NCI-H774 (cell line): ENCODE data around the gene ANXA6.
"Not testable (repeated sequence)": the region's sequence is repeated elsewhere in the genome, so short reads cannot be mapped to it uniquely, and the experiment has no call there.

Source experiments
- DNase-seq: peaks from one replicate; lab custom pipeline; 2025; lab: John Stamatoyannopoulos, UW

The ANXA6 gene

GRCh38 chr5:151157426-151158286 lies at the start of gene ANXA6:
ANXA6 (minus strand) TSS chr5:151157779; CDS start chr5:151147901, 9,878 bp downstream.
- peak; percentile 0 for DNase-seq

- DNase-seq = no peak
Measured at GRCh38 chr5:151205411-151205810, 47.8 kb upstream of the ANXA6 start.

DNA sequence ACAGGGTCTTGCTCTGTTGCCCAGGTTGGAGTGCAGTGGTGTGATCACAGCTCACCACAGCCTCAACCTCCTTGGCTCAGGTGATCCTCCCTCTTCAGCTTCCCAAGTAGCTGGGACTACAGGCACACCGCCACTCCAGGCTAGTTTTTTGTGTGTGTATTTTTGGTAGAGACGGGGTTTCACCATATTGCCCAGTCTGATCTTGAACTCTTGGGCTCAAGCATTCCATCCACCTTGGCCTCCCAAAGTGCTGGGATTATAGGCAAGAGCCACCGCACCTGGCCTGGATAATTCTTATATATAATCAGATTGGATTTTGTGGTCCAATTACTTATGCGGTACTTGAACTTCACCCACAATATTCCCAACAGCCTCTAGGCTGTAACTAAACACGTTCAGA lies 46.5 kb upstream of the ANXA6 start:
- no peak for DNase-seq

- DNase-seq = no peak
Measured at GRCh38 chr5:151202381-151203139, 45.0 kb upstream of the ANXA6 start.

- no peak for DNase-seq
Measured at GRCh38 chr5:151200913-151201595, 43.5 kb upstream of the ANXA6 start.

DNA sequence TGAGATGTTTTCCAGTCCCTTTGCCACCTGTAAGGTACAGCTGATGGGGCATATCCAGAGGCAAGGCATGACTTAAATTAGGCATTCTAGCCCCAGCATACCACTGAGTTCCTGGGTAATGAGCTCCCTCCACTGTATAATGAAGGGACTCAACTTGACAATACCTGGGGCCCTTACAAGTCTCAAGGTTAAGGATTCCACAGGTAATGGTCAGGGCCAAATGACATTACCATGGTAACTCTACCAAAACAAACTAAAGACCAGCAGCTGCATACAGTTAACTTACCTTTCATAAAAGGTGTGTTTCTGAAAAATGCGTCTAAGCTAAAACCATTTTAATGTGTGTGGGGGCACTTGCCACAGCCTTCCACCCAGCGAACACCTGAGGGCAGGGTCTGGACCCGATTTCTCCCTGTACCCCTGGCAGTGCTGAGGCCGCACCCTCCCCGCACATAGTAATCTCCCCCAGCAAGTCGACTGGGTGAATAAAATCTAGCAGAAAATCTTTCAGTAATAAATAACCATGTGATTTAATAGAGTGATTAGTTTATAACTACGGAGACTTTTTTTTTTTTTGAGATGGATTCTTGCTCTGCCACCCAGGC lies 42.1 kb upstream of the ANXA6 start:
- DNase-seq = no peak

GRCh38 chr5:151198861-151199260 lies 41.3 kb upstream of the ANXA6 start:
- no peak for DNase-seq

GRCh38 chr5:151197291-151197600 lies 39.7 kb upstream of the ANXA6 start:
- DNase-seq = not testable (repeated sequence)

DNA sequence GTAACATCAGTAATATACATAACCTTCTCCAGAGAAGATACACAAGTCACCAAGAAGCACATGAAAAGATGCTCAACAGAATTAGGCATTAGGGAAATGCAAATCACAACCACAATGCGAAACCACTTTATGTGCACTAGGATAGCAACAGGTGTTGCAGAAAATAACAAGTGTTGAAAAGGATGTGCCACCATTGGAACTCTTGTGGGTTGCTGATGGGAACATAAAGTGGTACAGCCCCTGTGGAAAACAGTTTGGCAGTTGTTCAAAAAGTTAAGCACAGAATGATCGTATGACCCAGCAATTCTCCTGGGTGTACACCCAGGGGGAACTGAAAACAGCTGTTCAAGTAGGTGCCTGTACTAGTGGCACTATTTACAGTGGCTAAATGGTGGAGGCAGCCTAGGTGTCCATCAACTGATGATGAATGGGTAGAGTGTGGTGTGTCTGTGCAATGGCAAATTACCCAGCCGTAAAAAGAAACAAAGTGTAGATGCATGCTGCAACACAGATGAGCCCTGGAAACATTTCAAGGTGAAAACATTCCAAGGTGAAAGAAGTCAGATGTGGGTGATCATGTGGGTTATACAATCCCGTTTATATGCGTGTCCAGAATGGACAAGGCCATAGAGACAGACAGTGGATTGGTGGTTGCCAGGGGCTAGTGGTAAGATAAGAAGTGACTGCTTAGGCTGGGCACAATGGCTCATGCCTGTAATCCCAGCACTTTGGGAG lies 39.1 kb upstream of the ANXA6 start:
- no peak for DNase-seq

- DNase-seq = no peak
Measured at GRCh38 chr5:151195622-151196021, 38.0 kb upstream of the ANXA6 start.

DNA sequence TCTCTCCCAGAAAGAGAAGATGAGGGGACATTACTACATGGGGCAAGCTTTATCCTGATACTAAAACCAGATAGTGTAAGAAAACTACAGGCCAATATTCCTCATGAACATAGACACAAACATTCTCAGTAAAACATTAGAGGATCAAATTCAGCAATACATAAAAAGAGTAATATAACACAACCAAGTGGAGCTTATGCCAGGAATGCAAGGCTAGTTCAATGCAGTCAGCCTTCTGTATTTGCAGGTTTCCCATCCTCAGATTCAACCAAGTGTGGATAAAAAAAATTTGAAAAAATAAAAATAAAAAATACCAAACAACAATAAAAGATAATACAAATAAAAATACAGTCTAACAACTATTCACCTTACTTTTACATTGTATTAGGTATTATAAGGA lies 35.0 kb upstream of the ANXA6 start:
- DNase-seq = no peak

DNA sequence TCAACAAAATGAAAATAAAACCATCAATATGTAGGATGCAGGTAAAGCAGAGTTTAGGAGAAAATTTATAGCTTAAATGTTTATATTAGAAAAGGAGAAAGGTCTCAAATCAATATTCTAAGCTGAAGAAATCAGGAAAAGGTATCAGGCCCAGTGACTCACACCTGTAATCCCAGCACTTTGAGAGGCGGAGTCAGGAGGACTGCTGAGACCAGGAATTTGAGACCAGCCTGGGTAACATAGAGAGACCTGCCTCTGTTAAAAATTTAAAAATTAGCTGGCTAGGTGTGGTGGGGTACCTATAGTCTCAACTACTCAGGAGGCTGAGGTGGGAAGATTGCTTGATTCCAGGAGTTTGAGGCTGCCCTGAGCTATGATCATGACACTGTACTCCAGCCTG lies 34.1 kb upstream of the ANXA6 start:
- DNase-seq = no peak

- no peak for DNase-seq
Measured at GRCh38 chr5:151189151-151189550, 31.6 kb upstream of the ANXA6 start.

- DNase-seq = no peak
Measured at GRCh38 chr5:151186538-151186937, 29.0 kb upstream of the ANXA6 start.

GRCh38 chr5:151186052-151186451 lies 28.5 kb upstream of the ANXA6 start:
- DNase-seq = no peak

- no peak for DNase-seq
Measured at GRCh38 chr5:151184316-151185042, 26.9 kb upstream of the ANXA6 start.

DNA sequence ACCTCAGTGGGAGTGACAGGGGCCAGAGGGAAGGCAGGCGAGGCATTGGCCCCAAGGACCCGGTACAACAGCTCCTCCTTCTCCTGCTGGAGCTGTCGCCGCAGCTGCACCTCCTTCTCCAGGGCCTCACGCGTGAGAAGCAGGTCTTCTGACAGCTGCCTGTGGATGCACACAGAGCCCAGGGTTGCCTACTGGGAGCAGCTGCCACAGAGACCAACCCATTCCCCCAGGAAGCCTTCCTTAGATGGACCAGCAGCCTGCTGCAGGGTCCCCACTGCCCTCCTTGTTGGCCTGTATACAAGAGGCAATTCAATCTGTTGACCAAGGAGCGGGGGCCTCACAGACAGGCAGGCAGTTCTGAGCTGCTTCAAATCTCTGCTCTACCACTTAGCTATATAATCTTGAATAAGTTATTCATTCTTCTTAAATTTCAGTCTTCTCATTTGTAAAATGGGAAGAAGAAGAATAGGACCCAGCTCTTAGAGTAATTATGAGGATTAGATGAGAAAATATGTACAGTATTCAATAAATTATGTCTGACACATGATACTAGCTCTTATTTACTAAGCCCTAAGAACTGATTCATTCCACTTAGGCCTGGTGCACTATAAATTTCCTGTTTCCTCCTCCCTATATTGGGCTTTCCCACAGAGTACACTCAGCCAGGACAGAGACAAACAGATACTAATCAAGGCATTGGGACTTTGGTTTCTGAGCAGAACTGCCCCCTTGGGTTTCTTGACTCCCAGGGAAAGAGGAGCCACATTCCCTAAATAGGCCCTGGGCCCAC lies 26.1 kb upstream of the ANXA6 start:
- DNase-seq = no peak

DNA sequence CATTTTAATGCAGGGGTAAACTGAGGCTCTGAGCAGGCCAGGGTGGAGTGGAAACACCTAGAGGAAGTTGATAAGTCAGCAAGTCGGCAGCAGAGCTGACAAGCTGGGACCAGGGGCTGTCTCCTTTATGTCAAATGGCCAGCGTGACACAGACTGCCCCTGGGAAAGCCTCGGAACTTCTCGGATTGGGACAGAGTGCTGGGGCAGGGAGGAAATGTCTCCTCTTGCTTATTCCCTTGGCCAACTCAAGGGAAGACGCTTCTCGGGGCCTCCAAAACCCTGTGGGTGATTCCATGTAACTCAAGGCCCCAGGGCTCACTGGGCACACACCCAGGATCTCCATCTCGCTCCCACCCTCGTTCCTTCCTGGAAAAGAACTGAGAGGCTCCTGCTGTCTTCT lies 25.4 kb upstream of the ANXA6 start:
- no peak for DNase-seq

DNA sequence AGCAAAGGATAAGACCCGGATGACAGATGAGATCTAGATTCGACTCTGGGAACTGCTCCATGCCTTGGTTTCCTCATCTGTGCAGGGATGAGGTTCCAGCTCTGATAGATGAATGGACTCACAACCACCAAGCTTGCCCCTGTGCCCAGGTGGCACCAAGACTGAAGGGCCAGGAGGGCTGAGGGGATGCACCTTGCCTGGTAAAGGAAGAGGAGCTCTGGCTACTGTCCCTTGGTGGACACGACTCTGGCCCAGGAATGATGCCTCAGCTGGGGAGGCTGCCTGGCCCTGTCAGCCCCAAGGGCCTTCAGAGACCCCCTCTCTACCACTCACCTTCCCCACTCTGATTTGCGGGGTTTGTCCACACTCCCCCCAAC lies 24.9 kb upstream of the ANXA6 start:
- no peak for DNase-seq

GRCh38 chr5:151181818-151182523 lies 24.4 kb upstream of the ANXA6 start:
- no peak for DNase-seq
